Neural cell (in vitro differentiated cells): Measurements from ENCODE around the gene MVB12A. TPM values are rescaled to one million over a fixed set of nuclear protein-coding genes. Genes with fewer than 3 reads are reported as not detected.

Experiments used
- H2AFZ ChIP-seq: fragments of 200-600, 300-800 bp; sonication (generic), shearing (Covaris generic); 2 replicates; pipeline ENCODE4 v1.6.0; 2014; ENCODE audit warnings: low read depth, mild to moderate bottlenecking, antibody characterized with exemption, low read length, moderate library complexity
- H3F3A ChIP-seq: fragments of 200-600 bp; shearing (Covaris generic); 2 replicates; pipeline ENCODE4 v1.6.1; 2016; ENCODE audit warnings: mild to moderate bottlenecking, moderate library complexity, mixed read lengths, antibody characterized with exemption, low read length; ENCODE audit not compliant: insufficient read depth, poor library complexity, severe bottlenecking
- H3K27ac ChIP-seq: fragments of 200-600, 300-800 bp; sonication (generic), shearing (Covaris generic); 2 replicates; pipeline ENCODE4 v1.5.1; 2014; ENCODE audit warnings: mild to moderate bottlenecking, low read length, moderate library complexity
- H3K27me3 ChIP-seq: fragments of 300-800, 200-600 bp; sonication (generic), shearing (Covaris generic); 2 replicates; pipeline ENCODE4 v1.6.0; 2014; ENCODE audit warnings: mild to moderate bottlenecking, low read depth, low read length, moderate library complexity; ENCODE audit not compliant: insufficient read depth
- H3K36me3 ChIP-seq: fragments of 300-800, 200-600 bp; sonication (generic), shearing (Covaris generic); 2 replicates; pipeline ENCODE4 v1.5.1; 2014; ENCODE audit warnings: mild to moderate bottlenecking, antibody characterized with exemption, low read length, moderate library complexity; ENCODE audit not compliant: insufficient read depth
- H3K4me2 ChIP-seq: fragments of 300-800, 200-600 bp; sonication (generic), shearing (Covaris generic); 2 replicates; pipeline ENCODE4 v1.6.0; 2014; ENCODE audit warnings: mild to moderate bottlenecking, low read length
- H3K4me3 ChIP-seq: fragments of 300-800, 200-600 bp; sonication (generic), shearing (Covaris generic); 2 replicates; pipeline ENCODE4 v1.5.1; 2014; ENCODE audit warnings: mild to moderate bottlenecking, low read length, moderate library complexity
- H3K79me2 ChIP-seq: fragments of 200-600 bp; shearing (Covaris generic); replicated peaks from 2 replicates; pipeline ENCODE4 v1.6.0; 2014; ENCODE audit warnings: mild to moderate bottlenecking, low read length, moderate library complexity; ENCODE audit not compliant: insufficient read depth
- H3K9ac ChIP-seq: fragments of 300-800, 200-600 bp; sonication (generic), shearing (Covaris generic); 2 replicates; pipeline ENCODE4 v1.6.1; 2016; ENCODE audit warnings: mild to moderate bottlenecking, low read length, mixed read lengths
- H3K9me2 ChIP-seq: fragments of 200-600 bp; shearing (Covaris generic); 2 replicates; pipeline ENCODE4 v1.6.1; 2016; ENCODE audit warnings: mild to moderate bottlenecking, low read length, mixed read lengths; ENCODE audit not compliant: insufficient read depth
- H3K9me3 ChIP-seq: fragments of 200-600, 300-800 bp; sonication (generic), shearing (Covaris generic); 2 replicates; pipeline ENCODE4 v1.6.1; 2016; ENCODE audit warnings: mild to moderate bottlenecking, mixed run types, low read length, moderate library complexity, mixed read lengths
- H4K20me1 ChIP-seq: fragments of 200-600 bp; shearing (Covaris generic); 2 replicates; pipeline ENCODE4 v1.6.1; 2016; ENCODE audit warnings: mild to moderate bottlenecking, mixed run types; ENCODE audit not compliant: insufficient read depth
- CTCF ChIP-seq: fragments of 450-650 bp; IDR thresholded peaks from 2 replicates; pipeline ENCODE4 v1.5.1; 2014; ENCODE audit warnings: antibody characterized with exemption, mild to moderate bottlenecking, moderate library complexity; ENCODE audit not compliant: poor library complexity, severe bottlenecking
- EP300 ChIP-seq: fragments of 450-650 bp; conservative IDR thresholded peaks from 2 replicates; pipeline ENCODE4 v1.6.1; 2014; ENCODE audit warnings: antibody characterized with exemption, mild to moderate bottlenecking, moderate library complexity; ENCODE audit not compliant: poor library complexity, severe bottlenecking
- EZH2 ChIP-seq: fragments of 200-600, 300-800 bp; shearing (Covaris generic), sonication (generic); IDR thresholded peaks from 2 replicates; pipeline ENCODE4 v1.6.1; 2014; ENCODE audit warnings: antibody characterized with exemption, low read length, borderline replicate concordance, mild to moderate bottlenecking; ENCODE audit not compliant: insufficient read depth, poor library complexity, severe bottlenecking
- MXI1 ChIP-seq: fragments of 450-650 bp; conservative IDR thresholded peaks from 2 replicates; pipeline ENCODE4 v1.6.1; 2014; ENCODE audit warnings: antibody characterized with exemption, mild to moderate bottlenecking; ENCODE audit not compliant: poor library complexity, severe bottlenecking
- RAD21 ChIP-seq: fragments of 450-650 bp; conservative IDR thresholded peaks from 2 replicates; pipeline ENCODE4 v1.6.1; 2014; ENCODE audit warnings: antibody characterized with exemption, mild to moderate bottlenecking, moderate library complexity
- REST ChIP-seq: IDR thresholded peaks from 2 replicates; pipeline ENCODE4 v1.6.1; 2012; ENCODE audit warnings: borderline replicate concordance
- SMC3 ChIP-seq: fragments of 450-650 bp; conservative IDR thresholded peaks from 2 replicates; pipeline ENCODE4 v1.6.1; 2014; ENCODE audit warnings: antibody characterized with exemption, mild to moderate bottlenecking, moderate library complexity; ENCODE audit not compliant: poor library complexity
- polyA plus RNA-seq: library from polyadenylated mRNA; depleted of rRNA; stranded (reverse); fragments of >200 nt; gene quantifications from 2 replicates; pipeline ENCODE4 v1.2.3, GENCODE V29; 2014

Gene MVB12A
- polyA plus RNA-seq, 1 donor from 2014 or later: 43.8 TPM

GRCh38 chr19:17378271-17378670 is 41.6 kb upstream of the MVB12A start:
- H3K36me3 ChIP-seq: no peaks in the 10 kb centered on the region
- H3K9me3 ChIP-seq: no peaks in the 10 kb centered on the region
- no peaks in the 10 kb centered on the region for H3F3A ChIP-seq
- H3K4me3 ChIP-seq: no peak overlapping the region
- no peak for TF ChIP-seq RAD21
- H3K27me3 ChIP-seq: no peaks in the 10 kb centered on the region
- H3K79me2 ChIP-seq: no peaks in the 10 kb centered on the region
- H4K20me1 ChIP-seq: no peaks in the 10 kb centered on the region
- H3K27ac ChIP-seq: no peak overlapping the region
- H2AFZ ChIP-seq: no peak overlapping the region
- no peak overlapping the region for H3K4me2 ChIP-seq
- H3K9ac ChIP-seq: no peak overlapping the region
- no peaks in the 10 kb centered on the region for H3K9me2 ChIP-seq

- Histone ChIP-seq H3K4me2 (no peak overlapping the region), H3F3A (no peaks in the 10 kb centered on the region), H3K27me3 (no peaks in the 10 kb centered on the region), H3K36me3 (no peaks in the 10 kb centered on the region), H3K27ac (no peak overlapping the region), H4K20me1 (no peaks in the 10 kb centered on the region), H3K79me2 (no peaks in the 10 kb centered on the region), H3K4me3 (no peak overlapping the region), H3K9me3 (no peaks in the 10 kb centered on the region), H3K9ac (no peak overlapping the region), H2AFZ (no peak overlapping the region), H3K9me2 (no peaks in the 10 kb centered on the region)
- TF ChIP-seq EP300 (no peak), CTCF (no peak), EZH2 (no peak), MXI1 (no peak), REST (no peak), RAD21 (no peak), SMC3 (no peak)
Measured at GRCh38 chr19:17379221-17379631, 40.6 kb upstream of the MVB12A start.

- TF ChIP-seq MXI1 (no peak), RAD21 (no peak), EZH2 (no peak), REST (no peak), CTCF (no peak), SMC3 (no peak), EP300 (no peak)
- Histone ChIP-seq H3K4me2 (no peak overlapping the region), H3K27me3 (no peaks in the 10 kb centered on the region), H3K9me3 (no peaks in the 10 kb centered on the region), H3K4me3 (no peak overlapping the region), H3K27ac (no peak overlapping the region), H3K9me2 (no peaks in the 10 kb centered on the region), H3K36me3 (no peaks in the 10 kb centered on the region), H4K20me1 (no peaks in the 10 kb centered on the region), H3K9ac (no peak overlapping the region), H3K79me2 (no peaks in the 10 kb centered on the region), H3F3A (no peaks in the 10 kb centered on the region), H2AFZ (no peak overlapping the region)
Measured at GRCh38 chr19:17380426-17381138, 39.3 kb upstream of the MVB12A start.
